IPS-18c (cell line): ENCODE data around the gene HBG1.
"Not testable (repeated sequence)": the region's sequence is repeated elsewhere in the genome, so short reads cannot be mapped to it uniquely, and the experiment has no call there.

Experiments used
- H3K4me3 ChIP-seq: 2 replicates; pipeline ENCODE4 v1.7.0; 2013; ENCODE audit warnings: low read depth, mild to moderate bottlenecking, low read length, moderate library complexity; ENCODE audit not compliant: insufficient read depth
- H3K9me3 ChIP-seq: one replicate; pipeline ENCODE4 v1.6.1; 2013; ENCODE audit warnings: mild to moderate bottlenecking, low read length, moderate library complexity; ENCODE audit not compliant: control insufficient read depth, insufficient read depth

Gene HBG1

GRCh38 chr11:5281596-5281995, 31.9 kb upstream of the HBG1 start:
- Histone ChIP-seq H3K9me3 (no peaks in the 10 kb centered on the region), H3K4me3 (no peak overlapping the region)

GRCh38 chr11:5280582-5281102, 31.0 kb upstream of the HBG1 start:
- H3K4me3 ChIP-seq, result no peak overlapping the region
- no peaks in the 10 kb centered on the region for H3K9me3 ChIP-seq

- no peak overlapping the region for H3K4me3 ChIP-seq
- no peaks in the 10 kb centered on the region for H3K9me3 ChIP-seq
Measured at GRCh38 chr11:5279471-5280090, 29.9 kb upstream of the HBG1 start.

GRCh38 chr11:5277807-5278382, 28.2 kb upstream of the HBG1 start:
- Histone ChIP-seq H3K9me3 (no peaks in the 10 kb centered on the region), H3K4me3 (no peak overlapping the region)

GRCh38 chr11:5276697-5277096, 27.0 kb upstream of the HBG1 start:
- Histone ChIP-seq H3K9me3 (no peaks in the 10 kb centered on the region), H3K4me3 (no peak overlapping the region)

GRCh38 chr11:5275369-5276110, 25.9 kb upstream of the HBG1 start:
- H3K4me3 ChIP-seq, result no peak overlapping the region
- H3K9me3 ChIP-seq, result no peaks in the 10 kb centered on the region

GRCh38 chr11:5274395-5274794, 24.7 kb upstream of the HBG1 start:
- H3K9me3 ChIP-seq, result no peaks in the 10 kb centered on the region

GRCh38 chr11:5272395-5273017, 22.8 kb upstream of the HBG1 start:
- Histone ChIP-seq H3K4me3 (no peak overlapping the region), H3K9me3 (no peaks in the 10 kb centered on the region)

More at GRCh38 chr11:5274395-5274794, 24.7 kb upstream of the HBG1 start:
- no peak overlapping the region for H3K4me3 ChIP-seq

GRCh38 chr11:5269715-5270147, 20.1 kb upstream of the HBG1 start, which contains the start of gene HBE1:
Gene HBE1 (minus strand): TSS chr11:5269945. CDS start chr11:5269890, 55 bp downstream.
- no peak within 1 kb of the TSS for H3K4me3 ChIP-seq
- H3K9me3 ChIP-seq, result no peaks in the 10 kb centered on the region

GRCh38 chr11:5267033-5267563, 17.4 kb upstream of the HBG1 start:
- H3K9me3 ChIP-seq, result no peaks in the 10 kb centered on the region

GRCh38 chr11:5266609-5267008, 17.0 kb upstream of the HBG1 start:
- Histone ChIP-seq H3K4me3 (no peak overlapping the region), H3K9me3 (no peaks in the 10 kb centered on the region)

More at GRCh38 chr11:5267033-5267563, 17.4 kb upstream of the HBG1 start:
- H3K4me3 ChIP-seq, result no peak overlapping the region

- no peak overlapping the region for H3K4me3 ChIP-seq
- no peaks in the 10 kb centered on the region for H3K9me3 ChIP-seq
Measured at GRCh38 chr11:5265832-5266231, 16.2 kb upstream of the HBG1 start.

- no peak overlapping the region for H3K4me3 ChIP-seq
- H3K9me3 ChIP-seq, result no peaks in the 10 kb centered on the region
Measured at GRCh38 chr11:5258543-5259262, 9.0 kb upstream of the HBG1 start.

- no peaks in the 10 kb centered on the region for H3K9me3 ChIP-seq
- no peak overlapping the region for H3K4me3 ChIP-seq
Measured at GRCh38 chr11:5257296-5257695, 7.6 kb upstream of the HBG1 start.

- not testable (repeated sequence) for H3K9me3 ChIP-seq, H3K4me3 ChIP-seq
Measured at GRCh38 chr11:5254646-5255413, 5.2 kb upstream of the HBG1 start, which contains the start of gene HBG2. Gene HBG2 (minus strand): TSS chr11:5254781. CDS start chr11:5254728, 53 bp downstream.

GRCh38 chr11:5254023-5254422, 4.4 kb upstream of the HBG1 start:
- not testable (repeated sequence) for H3K9me3 ChIP-seq, H3K4me3 ChIP-seq
